ENCODE data around the gene FLNB. TPM values are rescaled to one million over a fixed set of nuclear protein-coding genes. Genes with fewer than 3 reads are reported as not detected.

Gene FLNB
- polyA plus RNA-seq, 1 of the 3 experiments (the other 2 are of a cell fraction), result 127 TPM

- 90% methylated on average over 6 of the region's 6 CpGs for WGBS (ENCODE audit: low lambda C conversion rate)
- POLR2A ChIA-PET, result no interaction called here
- H3K27me3 ChIP-seq (ENCODE audit: insufficient read depth), result no peaks in the 10 kb centered on the region
- DNase-seq, result no peak
- no peaks in the 10 kb centered on the region for H4K20me1 ChIP-seq (ENCODE audit: insufficient read depth)
- H3K79me2 ChIP-seq (ENCODE audit: insufficient read depth), result peaks cover 21% of the 10 kb centered on the region; the same call in 1 of the 2 replicates
- peaks cover 4% of the 10 kb centered on the region for H3F3A ChIP-seq (replicated peaks; ENCODE audit: insufficient read depth)
- no peak overlapping the region for H3K4me3 ChIP-seq (ENCODE audit: low read depth in 2 of 2, low read length in 1 of 2)
- H3K4me1 ChIP-seq (ENCODE audit: control insufficient read depth in 1 of 2, insufficient read depth in 2 of 2, low read depth in 1 of 2, low read length in 1 of 2), result no peaks in the 10 kb centered on the region
- CTCF ChIA-PET, result no interaction called here
- no peaks in the 10 kb centered on the region for H3K9me3 ChIP-seq
- H3K9me2 ChIP-seq, result no peaks in the 10 kb centered on the region
- no peak overlapping the region for H3K27ac ChIP-seq (ENCODE audit: low read depth in 2 of 2, low read length in 1 of 2)
- H3K36me3 ChIP-seq (replicated peaks in 1 of 2; ENCODE audit: control insufficient read depth in 1 of 2, insufficient read depth in 2 of 2, low read length in 1 of 2), result peaks cover 65 to 84% of the 10 kb centered on the region in 2 experiments
- no peak overlapping the region for H3K9ac ChIP-seq
- no peak overlapping the region for H3K4me2 ChIP-seq
- H2AFZ ChIP-seq (ENCODE audit: low read depth), result no peak overlapping the region
- TF ChIP-seq MEF2A (IDR thresholded peaks at IDR 0.05; ENCODE audit: borderline replicate concordance, low read depth) (no peak), CHD2 (IDR thresholded peaks at IDR 0.05; ENCODE audit: low read length, partially characterized antibody) (no peak), TAF1 (IDR thresholded peaks at IDR 0.05; ENCODE audit: borderline replicate concordance, low read depth, low read length) (no peak), IRF3 (IDR thresholded peaks at IDR 0.05; ENCODE audit: low read depth, low read length) (no peak), RXRA (IDR thresholded peaks at IDR 0.05; ENCODE audit: borderline replicate concordance, low read depth) (no peak)
These were observed 103.9 kb downstream of the FLNB start for GRCh38 chr3:58112185-58112535.

GRCh38 chr3:58115175-58115574 is 107.0 kb downstream of the FLNB start:
- H3F3A ChIP-seq (replicated peaks; ENCODE audit: insufficient read depth), result no peaks in the 10 kb centered on the region
- H3K4me1 ChIP-seq (ENCODE audit: control insufficient read depth in 1 of 2, insufficient read depth in 2 of 2, low read depth in 1 of 2, low read length in 1 of 2), result no peaks in the 10 kb centered on the region
- WGBS (ENCODE audit: low lambda C conversion rate), result 93% methylated on average over 4 of the region's 6 CpGs
- H3K9me3 ChIP-seq, result no peaks in the 10 kb centered on the region
- H3K27me3 ChIP-seq (ENCODE audit: insufficient read depth), result no peaks in the 10 kb centered on the region
- no peak overlapping the region for H2AFZ ChIP-seq (ENCODE audit: low read depth)
- H3K4me2 ChIP-seq, result no peak overlapping the region
- no peak for TF ChIP-seq EZH2phosphoT487 (IDR thresholded peaks at IDR 0.05; ENCODE audit: borderline replicate concordance, low read depth)
- no peak for TF ChIP-seq MXI1 (IDR thresholded peaks at IDR 0.05; ENCODE audit: low read depth, low read length)
- TF ChIP-seq TAF1 (IDR thresholded peaks at IDR 0.05; ENCODE audit: borderline replicate concordance, low read depth, low read length), result no peak
- TF ChIP-seq FOXJ3 (CRISPR knock-in tag; IDR thresholded peaks at IDR 0.05), result no peak
- TF ChIP-seq GATA2 (CRISPR knock-in tag; IDR thresholded peaks at IDR 0.05), result no peak
- TF ChIP-seq PBX3 (IDR thresholded peaks at IDR 0.05), result no peak
- no peak for TF ChIP-seq CHD2 (IDR thresholded peaks at IDR 0.05; ENCODE audit: low read length, partially characterized antibody)
- no peak for TF ChIP-seq TEAD4 (IDR thresholded peaks at IDR 0.05; ENCODE audit: borderline replicate concordance, insufficient read depth)
- no peak for TF ChIP-seq USF2 (IDR thresholded peaks at IDR 0.05; ENCODE audit: borderline replicate concordance, low read depth, low read length)
- TF ChIP-seq GABPA (IDR thresholded peaks at IDR 0.05; ENCODE audit: low read depth), result no peak
- TF ChIP-seq FOSL2 (IDR thresholded peaks at IDR 0.05; ENCODE audit: borderline replicate concordance, low read depth), result no peak
- TF ChIP-seq POLR2AphosphoS5 (IDR thresholded peaks at IDR 0.05; ENCODE audit: low read depth, low read length), result no peak
- H3K9me2 ChIP-seq, result no peaks in the 10 kb centered on the region
- H3K4me3 ChIP-seq (ENCODE audit: low read depth in 2 of 2, low read length in 1 of 2), result no peak overlapping the region
- H3K36me3 ChIP-seq (replicated peaks in 1 of 2; ENCODE audit: control insufficient read depth in 1 of 2, insufficient read depth in 2 of 2, low read length in 1 of 2), result peaks cover 62 to 84% of the 10 kb centered on the region in 2 experiments
- no peak overlapping the region for H3K9ac ChIP-seq
- no peak overlapping the region for H3K27ac ChIP-seq (ENCODE audit: low read depth in 2 of 2, low read length in 1 of 2)
- no peaks in the 10 kb centered on the region for H4K20me1 ChIP-seq (ENCODE audit: insufficient read depth)
- H3K79me2 ChIP-seq (ENCODE audit: insufficient read depth), result peaks cover 21% of the 10 kb centered on the region; the same call in 1 of the 2 replicates
- POLR2A ChIA-PET, result no interaction called here
- CTCF ChIA-PET, result no interaction called here
- DNase-seq, result no peak

All from SK-N-SH (cell line).